ENCODE results near the gene DMD. TPM values are rescaled to one million over a fixed set of nuclear protein-coding genes. Genes with fewer than 3 reads are reported as not detected.

DMD gene
- total RNA-seq, 1 experiment from 2014 or later, result 25.3 TPM

- H4K20me1 ChIP-seq (ENCODE audit: insufficient read depth), result no peaks in the 10 kb centered on the region
- H3F3A ChIP-seq (ENCODE audit: insufficient read depth, low read depth), result no peaks in the 10 kb centered on the region
- POLR2A ChIA-PET (ENCODE audit: unreplicated experiment), result no interaction called here
- BruUV-seq (replicated peaks), result no TSS peak
- TF ChIP-seq EZH2 (IDR thresholded peaks at IDR 0.05; ENCODE audit: low read depth) (no peak), CTCF (conservative IDR thresholded peaks at IDR 0.05) (no peak)
- H3K4me2 ChIP-seq, result no peak overlapping the region
- DNase-seq, result no peak
- CTCF ChIA-PET, result no interaction called here
- no peak overlapping the region for H3K4me3 ChIP-seq
- no peaks in the 10 kb centered on the region for H3K9me2 ChIP-seq (ENCODE audit: insufficient read depth)
- no peaks in the 10 kb centered on the region for H3K4me1 ChIP-seq (replicated peaks; ENCODE audit: insufficient read depth)
- H3K36me3 ChIP-seq (ENCODE audit: low read depth), result no peaks in the 10 kb centered on the region
- intact Hi-C loops (cut with micrococcal nuclease; ENCODE audit: unreplicated experiment), result no loop called here
- H3K27ac ChIP-seq, result no peak overlapping the region
- H3K9me3 ChIP-seq (ENCODE audit: insufficient read depth, low read depth), result no peaks in the 10 kb centered on the region
- no peaks in the 10 kb centered on the region for H3K79me2 ChIP-seq (ENCODE audit: low read depth)
- H2AFZ ChIP-seq, result no peak overlapping the region
- H3K27me3 ChIP-seq (ENCODE audit: insufficient read depth, low read depth), result no peaks in the 10 kb centered on the region
These were observed 2117.7 kb downstream of the DMD start for GRCh38 chrX:31093639-31093975.

- ChIA-PET POLR2A (ENCODE audit: unreplicated experiment) (no interaction called here), CTCF (no interaction called here)
- no peak overlapping the region for H3K27ac ChIP-seq
- no peaks in the 10 kb centered on the region for H3K36me3 ChIP-seq (ENCODE audit: low read depth)
- no peaks in the 10 kb centered on the region for H4K20me1 ChIP-seq (ENCODE audit: insufficient read depth)
- H3F3A ChIP-seq (ENCODE audit: insufficient read depth, low read depth), result no peaks in the 10 kb centered on the region
- no peak overlapping the region for H3K4me2 ChIP-seq
- no peaks in the 10 kb centered on the region for H3K9me2 ChIP-seq (ENCODE audit: insufficient read depth)
- H3K79me2 ChIP-seq (ENCODE audit: low read depth), result no peaks in the 10 kb centered on the region
- BruUV-seq (replicated peaks), result no TSS peak
- DNase-seq, result no peak
- H3K9me3 ChIP-seq (ENCODE audit: insufficient read depth, low read depth), result no peaks in the 10 kb centered on the region
- intact Hi-C loops (cut with micrococcal nuclease; ENCODE audit: unreplicated experiment), result no loop called here
- TF ChIP-seq EZH2 (IDR thresholded peaks at IDR 0.05; ENCODE audit: low read depth) (no peak), CTCF (conservative IDR thresholded peaks at IDR 0.05) (no peak)
- no peak overlapping the region for H3K4me3 ChIP-seq
- H3K27me3 ChIP-seq (ENCODE audit: insufficient read depth, low read depth), result no peaks in the 10 kb centered on the region
- H3K4me1 ChIP-seq (replicated peaks; ENCODE audit: insufficient read depth), result no peaks in the 10 kb centered on the region
- no peak overlapping the region for H2AFZ ChIP-seq
These were observed 2118.2 kb downstream of the DMD start for GRCh38 chrX:31092970-31093638.

GRCh38 chrX:31092476-31092875 is 2118.9 kb downstream of the DMD start:
- H3K79me2 ChIP-seq (ENCODE audit: low read depth), result no peaks in the 10 kb centered on the region
- no peak overlapping the region for H3K4me3 ChIP-seq
- H3K27ac ChIP-seq, result no peak overlapping the region
- no peaks in the 10 kb centered on the region for H3F3A ChIP-seq (ENCODE audit: insufficient read depth, low read depth)
- H3K9me2 ChIP-seq (ENCODE audit: insufficient read depth), result no peaks in the 10 kb centered on the region
- no peaks in the 10 kb centered on the region for H3K4me1 ChIP-seq (replicated peaks; ENCODE audit: insufficient read depth)
- intact Hi-C loops (cut with micrococcal nuclease; ENCODE audit: unreplicated experiment), result no loop called here
- no peaks in the 10 kb centered on the region for H4K20me1 ChIP-seq (ENCODE audit: insufficient read depth)
- no peaks in the 10 kb centered on the region for H3K36me3 ChIP-seq (ENCODE audit: low read depth)
- TF ChIP-seq EZH2 (IDR thresholded peaks at IDR 0.05; ENCODE audit: low read depth), result no peak
- no peak for TF ChIP-seq CTCF (conservative IDR thresholded peaks at IDR 0.05)
- ChIA-PET POLR2A (ENCODE audit: unreplicated experiment) (no interaction called here), CTCF (no interaction called here)
- no peak overlapping the region for H3K4me2 ChIP-seq
- no TSS peak for BruUV-seq (replicated peaks)
- no peak overlapping the region for H2AFZ ChIP-seq
- no peaks in the 10 kb centered on the region for H3K9me3 ChIP-seq (ENCODE audit: insufficient read depth, low read depth)
- H3K27me3 ChIP-seq (ENCODE audit: insufficient read depth, low read depth), result no peaks in the 10 kb centered on the region
- no peak for DNase-seq
